ENCODE data around the gene VPS39. TPM values are rescaled to one million over a fixed set of nuclear protein-coding genes. Genes with fewer than 3 reads are reported as not detected.

Gene VPS39
- total RNA-seq, 4 donors from 2014 or later = 24.4 to 57.2 (median 31.9) TPM

DNA sequence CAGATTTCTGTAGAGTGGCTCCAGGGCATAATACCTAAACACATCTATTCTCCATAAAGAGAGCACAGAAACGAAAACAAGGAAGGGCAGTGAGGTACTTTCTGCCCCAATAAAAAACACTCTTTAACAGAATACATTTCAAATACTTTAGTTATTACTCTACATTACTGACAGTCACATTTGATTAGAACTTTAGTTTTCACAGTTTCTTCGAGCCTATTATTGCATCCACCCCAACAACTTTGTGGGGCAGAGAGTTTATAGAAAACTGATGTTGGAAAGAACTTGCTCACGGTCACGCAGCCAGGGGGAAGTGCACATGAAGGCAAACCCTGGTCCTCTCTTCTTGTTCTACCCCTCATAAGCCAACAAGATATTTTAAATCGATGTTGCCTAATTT is 9.0 kb downstream of the VPS39 start:
- Histone ChIP-seq H3K36me3 (peaks cover 0 to 55% (median 7%) of the 10 kb centered on the region in 3 donors), H3K4me3 (no peak overlapping the region), H3K9me3 (no peaks in the 10 kb centered on the region), H3K27ac (no peak overlapping the region), H3K27me3 (no peaks in the 10 kb centered on the region), H3K4me1 (no peaks in the 10 kb centered on the region)
- intact Hi-C loops (cut with DNase I) = no loop called here
- 79 to 91% methylated on average over 5 of the region's 5 CpGs for WGBS, 2 donors
- TF ChIP-seq POLR2A (IDR thresholded peaks at IDR 0.05) = no peak
- TF ChIP-seq, protein P1, sequence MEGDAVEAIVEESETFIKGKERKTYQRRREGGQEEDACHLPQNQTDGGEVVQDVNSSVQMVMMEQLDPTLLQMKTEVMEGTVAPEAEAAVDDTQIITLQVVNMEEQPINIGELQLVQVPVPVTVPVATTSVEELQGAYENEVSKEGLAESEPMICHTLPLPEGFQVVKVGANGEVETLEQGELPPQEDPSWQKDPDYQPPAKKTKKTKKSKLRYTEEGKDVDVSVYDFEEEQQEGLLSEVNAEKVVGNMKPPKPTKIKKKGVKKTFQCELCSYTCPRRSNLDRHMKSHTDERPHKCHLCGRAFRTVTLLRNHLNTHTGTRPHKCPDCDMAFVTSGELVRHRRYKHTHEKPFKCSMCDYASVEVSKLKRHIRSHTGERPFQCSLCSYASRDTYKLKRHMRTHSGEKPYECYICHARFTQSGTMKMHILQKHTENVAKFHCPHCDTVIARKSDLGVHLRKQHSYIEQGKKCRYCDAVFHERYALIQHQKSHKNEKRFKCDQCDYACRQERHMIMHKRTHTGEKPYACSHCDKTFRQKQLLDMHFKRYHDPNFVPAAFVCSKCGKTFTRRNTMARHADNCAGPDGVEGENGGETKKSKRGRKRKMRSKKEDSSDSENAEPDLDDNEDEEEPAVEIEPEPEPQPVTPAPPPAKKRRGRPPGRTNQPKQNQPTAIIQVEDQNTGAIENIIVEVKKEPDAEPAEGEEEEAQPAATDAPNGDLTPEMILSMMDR (IDR thresholded peaks at IDR 0.05) = no peak
- DNase-seq = no peak

DNA sequence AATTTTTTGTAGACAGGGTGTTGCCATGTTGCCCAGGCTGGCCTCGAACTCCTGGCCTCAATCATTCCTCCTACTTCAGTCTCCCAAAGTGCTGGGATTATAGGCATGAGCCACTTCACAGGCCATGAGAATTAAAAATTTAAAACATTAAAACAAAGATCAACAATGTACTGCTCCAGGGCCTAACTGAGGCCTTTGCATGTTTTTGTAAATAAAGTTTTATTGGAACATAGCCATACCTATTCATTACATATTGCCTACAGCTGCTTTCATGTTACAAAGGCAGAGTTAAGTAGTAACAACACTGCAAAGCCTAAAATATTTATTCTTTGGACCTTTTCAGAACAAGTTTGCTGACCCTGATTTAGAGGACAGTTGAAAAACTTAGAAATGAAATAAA is 9.6 kb downstream of the VPS39 start:
- peaks cover 0 to 59% (median 7%) of the 10 kb centered on the region in 3 donors for H3K36me3 ChIP-seq
- H3K4me1 ChIP-seq = no peaks in the 10 kb centered on the region
- intact Hi-C loops (cut with DNase I) = no loop called here
- WGBS, 2 donors = 73 to 100% methylated on average over 1 of the region's 1 CpG
- H3K4me3 ChIP-seq = no peak overlapping the region
- H3K9me3 ChIP-seq = no peaks in the 10 kb centered on the region
- DNase-seq = no peak
- H3K27me3 ChIP-seq = no peaks in the 10 kb centered on the region
- TF ChIP-seq POLR2A (IDR thresholded peaks at IDR 0.05) = no peak
- TF ChIP-seq, protein P1 (IDR thresholded peaks at IDR 0.05) = no peak
- no peak overlapping the region for H3K27ac ChIP-seq

DNA sequence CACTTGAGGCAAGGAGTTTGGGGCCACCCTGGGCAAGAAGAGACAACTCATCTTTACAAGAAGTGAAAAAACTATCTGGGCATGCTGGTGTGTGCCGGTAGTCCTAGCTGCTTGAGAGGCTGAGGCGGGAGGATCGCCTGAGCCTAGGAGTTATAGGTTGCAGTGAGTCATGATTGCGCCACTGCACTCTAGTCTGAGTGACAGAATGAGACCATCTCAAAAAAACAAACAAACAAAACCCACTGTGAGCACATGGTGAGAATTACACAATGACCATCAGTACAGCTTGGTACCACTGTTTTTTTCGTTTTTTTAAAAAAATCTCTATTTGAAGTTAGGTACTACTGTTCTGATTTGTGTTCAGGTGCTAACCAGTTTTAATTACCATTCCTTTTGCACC is 13.6 kb downstream of the VPS39 start:
- intact Hi-C loops (cut with DNase I) = no loop called here
- H3K4me3 ChIP-seq = no peak overlapping the region
- no peaks in the 10 kb centered on the region for H3K9me3 ChIP-seq
- H3K27me3 ChIP-seq = no peaks in the 10 kb centered on the region
- no peaks in the 10 kb centered on the region for H3K4me1 ChIP-seq
- H3K27ac ChIP-seq = no peak overlapping the region
- TF ChIP-seq, protein P1 (IDR thresholded peaks at IDR 0.05) = no peak
- no peak for TF ChIP-seq POLR2A (IDR thresholded peaks at IDR 0.05)
- H3K36me3 ChIP-seq = peaks cover 7 to 80% (median 17%) of the 10 kb centered on the region in 3 donors
- no peak for DNase-seq
- 81 to 92% methylated on average over 5 of the region's 5 CpGs for WGBS, 2 donors

DNA sequence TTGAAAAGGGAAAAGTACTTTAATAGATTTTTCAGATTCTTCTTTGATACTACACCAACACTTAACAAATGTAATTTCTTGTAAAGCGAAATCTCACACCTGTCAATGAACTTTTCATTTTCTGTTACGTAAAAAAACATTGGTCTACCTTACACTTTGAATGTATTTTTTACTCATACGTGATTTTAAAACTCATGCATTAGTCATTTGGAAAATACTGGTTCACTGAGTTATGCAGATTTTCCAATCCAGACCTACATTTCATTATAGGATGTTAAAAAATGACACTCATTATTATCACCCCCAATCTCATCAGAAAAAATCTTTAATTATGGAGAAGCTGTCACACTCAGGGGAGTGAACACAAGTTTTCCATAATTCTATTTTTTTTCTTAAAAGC is 14.7 kb downstream of the VPS39 start:
- Histone ChIP-seq H3K27me3 (no peaks in the 10 kb centered on the region), H3K4me3 (no peak overlapping the region), H3K27ac (no peak overlapping the region), H3K36me3 (peaks cover 7 to 80% (median 15%) of the 10 kb centered on the region in 3 donors), H3K9me3 (no peaks in the 10 kb centered on the region), H3K4me1 (no peaks in the 10 kb centered on the region)
- no peak for DNase-seq
- intact Hi-C loops (cut with DNase I) = no loop called here
- 71 to 83% methylated on average over 3 of the region's 3 CpGs for WGBS, 2 donors
- no peak for TF ChIP-seq POLR2A (IDR thresholded peaks at IDR 0.05)
- TF ChIP-seq, protein P1 (IDR thresholded peaks at IDR 0.05) = no peak

DNA sequence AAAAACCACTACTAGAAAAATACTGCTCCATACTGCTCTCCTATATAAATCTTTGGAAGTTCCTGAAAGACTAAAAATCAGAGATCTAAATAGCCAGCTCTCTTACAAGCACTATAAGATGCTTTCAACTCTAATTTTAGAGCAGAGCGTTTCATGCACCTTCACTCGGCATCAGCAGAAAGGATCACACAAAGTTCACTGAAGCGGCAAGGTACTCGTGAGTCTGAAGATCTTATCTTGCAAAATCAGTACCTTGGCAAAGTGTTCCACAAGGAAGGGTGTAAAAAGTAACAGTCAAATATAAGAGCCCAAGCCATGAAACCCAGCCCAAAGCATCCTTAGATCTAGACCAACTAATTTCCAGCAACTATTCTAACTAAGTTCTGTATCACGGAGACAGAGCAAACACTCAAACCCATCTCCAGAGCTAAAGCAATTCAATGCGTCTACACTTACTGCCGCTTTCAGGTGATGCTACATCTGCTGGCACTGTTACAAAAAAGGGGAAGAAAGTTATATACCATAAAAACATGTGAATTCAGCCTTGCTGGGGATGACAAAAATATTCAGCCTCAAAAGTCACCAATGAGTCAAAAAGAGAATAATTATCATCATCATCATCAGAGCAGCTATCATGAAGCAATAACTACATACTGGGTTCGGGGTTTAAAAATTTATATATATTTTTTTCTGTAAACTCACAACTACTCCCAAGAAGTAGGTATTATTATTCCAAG is 16.3 kb downstream of the VPS39 start:
- DNase-seq = no peak
- Histone ChIP-seq H3K36me3 (peaks cover 7 to 83% (median 25%) of the 10 kb centered on the region in 3 donors), H3K4me1 (no peaks in the 10 kb centered on the region), H3K27me3 (no peaks in the 10 kb centered on the region), H3K27ac (no peak overlapping the region), H3K4me3 (no peak overlapping the region), H3K9me3 (no peaks in the 10 kb centered on the region)
- WGBS, 2 donors = 87 to 89% methylated on average over 8 of the region's 8 CpGs
- TF ChIP-seq, protein P1 (IDR thresholded peaks at IDR 0.05) = no peak
- no peak for TF ChIP-seq POLR2A (IDR thresholded peaks at IDR 0.05)
- intact Hi-C loops (cut with DNase I) = no loop called here
